ENCODE data around the gene SLC22A25.
"Not testable (repeated sequence)": the region's sequence is repeated elsewhere in the genome, so short reads cannot be mapped to it uniquely, and the experiment has no call there.

SLC22A25 gene

DNA sequence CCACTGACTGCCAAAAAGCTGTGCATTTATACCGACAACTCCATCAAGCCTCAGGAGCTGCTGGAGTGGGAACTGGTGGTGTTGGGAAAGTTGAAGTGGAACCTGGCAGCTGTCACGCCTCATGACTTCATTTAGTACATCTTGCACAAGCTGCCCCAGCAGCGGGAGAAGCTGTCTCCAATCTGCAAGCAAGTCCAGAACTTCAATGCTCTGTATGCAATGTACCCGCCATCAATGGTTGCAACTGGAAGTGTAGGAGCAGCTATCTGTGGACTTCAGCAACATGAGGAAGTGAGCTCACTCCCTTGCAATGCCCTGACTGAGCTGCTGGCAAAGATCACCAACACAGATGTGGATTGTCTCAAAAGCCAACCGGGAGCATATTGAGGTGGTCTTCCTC lies at the start of gene SLC22A25:
Gene SLC22A25 (minus strand): TSS at position 67 of the 400 bp plus-strand sequence. CDS start 13,947 bp downstream, outside the sequence.
- no peak for DNase-seq

DNA sequence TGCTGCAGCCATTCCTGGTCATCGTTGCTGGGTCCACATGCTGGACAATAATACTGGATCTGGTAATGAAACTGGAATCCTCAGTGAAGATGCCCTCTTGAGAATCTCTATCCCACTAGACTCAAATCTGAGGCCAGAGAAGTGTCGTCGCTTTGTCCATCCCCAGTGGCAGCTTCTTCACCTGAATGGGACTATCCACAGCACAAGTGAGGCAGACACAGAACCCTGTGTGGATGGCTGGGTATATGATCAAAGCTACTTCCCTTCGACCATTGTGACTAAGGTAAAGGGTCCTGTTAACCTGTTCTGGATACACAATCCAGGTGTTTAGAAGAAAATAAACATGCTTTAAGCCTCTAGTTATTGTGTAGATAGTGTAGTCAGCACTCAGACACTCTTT lies 46.9 kb upstream of the SLC22A25 start:
- DNase-seq, result no peak

DNA sequence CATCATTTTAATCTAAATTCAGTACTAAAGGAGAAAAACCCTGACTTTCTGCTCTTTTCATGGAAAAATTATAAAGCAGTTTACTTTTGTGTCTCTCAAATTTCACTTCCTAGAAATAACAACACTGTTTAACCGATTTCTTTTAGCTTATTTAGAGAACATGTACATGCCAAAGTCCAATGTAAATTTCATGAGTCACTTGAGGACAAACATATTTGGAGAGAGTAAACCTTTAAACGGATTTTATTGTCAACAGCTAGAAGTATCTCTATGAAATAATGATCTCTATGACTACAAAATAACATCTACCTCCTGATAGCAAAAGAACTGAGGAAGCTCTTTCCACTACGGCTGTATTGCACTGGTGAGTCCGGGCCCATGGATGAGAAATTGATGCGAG lies 46.3 kb upstream of the SLC22A25 start:
- no peak for DNase-seq

DNA sequence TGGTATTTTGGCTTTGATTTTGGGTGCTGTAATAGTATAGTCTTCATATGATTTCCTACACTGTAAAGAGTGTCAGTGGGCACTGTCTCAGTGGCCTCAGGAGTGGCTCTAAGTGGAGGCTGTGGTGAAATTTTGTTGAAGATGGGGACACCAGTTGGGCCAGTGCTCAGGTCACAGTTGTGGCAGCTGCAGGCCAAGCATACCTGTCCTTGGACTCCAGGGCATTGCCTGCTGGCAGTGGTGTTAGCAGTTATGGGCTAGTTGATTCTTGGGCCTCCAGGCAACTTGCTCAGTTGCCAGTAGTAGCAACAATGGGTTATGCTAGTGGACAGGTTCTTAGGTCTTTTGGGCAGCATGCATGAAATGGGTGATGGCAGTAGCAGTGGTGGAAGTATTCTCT lies 39.2 kb upstream of the SLC22A25 start:
- DNase-seq, result no peak

DNA sequence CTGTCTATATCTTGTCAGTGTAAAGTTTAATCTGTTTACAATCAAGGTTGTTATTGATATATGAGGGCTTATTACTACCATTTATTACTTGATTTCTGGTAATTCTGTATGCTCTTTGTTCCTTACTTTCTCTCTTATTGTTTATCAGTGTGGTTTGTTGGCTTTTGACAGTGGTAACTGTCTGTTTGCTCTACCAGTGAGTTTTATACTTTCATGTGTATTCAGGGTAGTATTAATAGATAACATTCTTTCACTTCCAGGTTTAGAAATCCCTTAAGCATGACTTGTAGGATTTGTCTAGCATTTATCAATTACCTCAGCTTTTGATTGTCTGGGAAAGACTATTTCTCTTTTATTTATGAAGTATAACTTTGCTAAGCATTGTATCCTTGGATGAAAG lies 37.5 kb upstream of the SLC22A25 start:
- DNase-seq, result no peak

DNA sequence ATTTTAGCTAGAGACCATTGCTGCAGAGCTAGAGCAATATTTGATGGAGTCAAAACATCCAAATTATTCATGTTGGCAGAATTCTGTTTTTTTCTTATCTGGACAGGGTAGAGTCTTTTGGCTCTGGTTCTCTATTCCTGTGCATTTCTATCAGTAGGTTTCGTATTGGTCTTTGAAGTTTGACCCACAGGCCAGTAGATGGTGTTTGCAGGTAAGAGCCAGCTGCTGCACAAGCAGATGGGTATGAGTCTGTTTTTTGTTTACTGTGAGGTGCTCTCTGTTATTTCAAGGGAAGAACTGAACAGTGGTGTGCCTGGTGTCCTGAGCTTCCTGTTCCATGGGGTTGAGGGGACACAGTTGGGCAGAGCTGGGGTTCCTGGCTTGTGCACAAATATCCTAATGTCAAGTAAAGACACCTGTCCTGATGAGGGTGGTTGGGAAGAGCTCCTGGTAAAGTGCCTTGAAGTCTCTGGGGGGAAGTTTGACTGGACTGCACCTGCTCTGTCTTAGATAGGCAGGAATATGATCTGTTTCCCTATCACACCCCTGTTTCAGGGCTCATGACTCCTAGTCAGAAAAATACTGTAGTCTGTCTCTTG lies 34.0 kb upstream of the SLC22A25 start:
- DNase-seq, result no peak

DNA sequence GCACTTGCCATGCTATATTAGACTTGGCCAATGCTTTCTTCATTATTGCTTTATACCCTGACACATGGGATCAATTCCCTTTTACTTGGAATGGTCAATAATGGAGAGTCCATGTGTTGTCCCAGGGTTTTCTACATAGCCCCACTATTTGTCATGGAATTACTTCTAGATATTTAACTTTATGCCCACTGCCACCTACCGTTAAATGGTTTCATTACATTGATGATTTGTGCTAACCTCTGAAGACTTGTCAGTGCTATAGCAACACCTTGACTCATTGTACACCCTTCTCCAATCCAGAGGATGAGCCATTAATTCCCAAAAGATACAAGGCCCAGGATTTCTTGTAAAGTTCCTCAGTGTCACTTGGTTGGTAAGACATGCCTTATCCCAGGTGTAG lies 31.4 kb upstream of the SLC22A25 start:
- no peak for DNase-seq

DNA sequence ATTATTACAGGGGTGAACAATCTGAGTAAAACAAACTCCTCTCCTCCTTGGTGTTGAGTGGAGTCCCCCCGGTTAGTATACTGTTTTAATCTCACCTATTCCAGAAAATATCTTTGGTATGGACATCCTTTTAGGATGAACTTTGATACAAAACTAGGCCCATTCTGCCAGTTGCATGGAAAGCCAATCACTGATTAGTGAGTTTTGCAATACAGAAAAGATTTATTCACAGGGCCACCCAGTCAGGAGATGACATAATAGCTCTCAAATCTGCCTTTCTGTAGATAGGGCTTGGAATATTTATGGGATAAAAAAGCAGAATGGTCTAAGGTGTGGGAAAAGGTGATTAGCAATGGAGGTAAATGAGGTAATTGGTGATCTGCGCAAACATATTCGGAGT lies 30.3 kb upstream of the SLC22A25 start:
- DNase-seq, result no peak

DNA sequence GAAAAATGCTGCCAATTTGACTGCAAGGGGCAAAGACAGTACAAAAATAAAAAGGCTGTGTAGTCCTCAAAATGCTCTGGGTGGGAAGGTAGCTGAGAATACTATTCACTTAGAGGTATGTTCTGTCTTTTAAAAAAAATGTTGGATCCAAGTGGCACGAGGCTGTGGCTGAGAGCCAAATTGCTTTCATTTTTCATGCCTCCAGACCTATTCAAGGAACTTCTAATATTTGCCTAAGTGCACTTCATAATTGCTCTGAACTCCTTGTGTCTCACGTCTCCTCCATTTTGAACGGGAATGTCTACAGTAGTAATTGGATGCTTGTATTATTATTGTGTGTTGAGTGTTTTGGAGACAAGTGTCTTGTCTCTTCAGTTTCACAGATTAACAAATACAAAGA lies 19.1 kb upstream of the SLC22A25 start:
- no peak for DNase-seq

DNA sequence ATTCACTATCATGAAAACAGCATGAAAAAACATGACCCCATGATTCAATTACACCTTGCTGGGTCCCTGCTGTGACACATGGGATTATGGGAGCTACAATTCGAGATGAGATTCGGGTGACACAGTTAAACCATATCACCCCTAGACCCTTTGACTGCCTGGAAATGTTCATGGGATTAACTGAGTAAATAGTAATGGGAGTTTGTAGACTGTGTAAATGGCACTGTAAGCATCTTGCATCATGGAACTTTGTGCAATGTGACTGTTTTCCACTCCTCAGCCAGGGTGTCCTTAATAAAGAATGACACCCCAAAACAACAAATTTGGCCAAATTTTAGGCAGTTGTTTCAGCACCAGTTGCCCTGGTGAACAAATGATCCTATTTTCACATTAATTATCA lies 7.9 kb upstream of the SLC22A25 start:
- DNase-seq, result no peak

DNA sequence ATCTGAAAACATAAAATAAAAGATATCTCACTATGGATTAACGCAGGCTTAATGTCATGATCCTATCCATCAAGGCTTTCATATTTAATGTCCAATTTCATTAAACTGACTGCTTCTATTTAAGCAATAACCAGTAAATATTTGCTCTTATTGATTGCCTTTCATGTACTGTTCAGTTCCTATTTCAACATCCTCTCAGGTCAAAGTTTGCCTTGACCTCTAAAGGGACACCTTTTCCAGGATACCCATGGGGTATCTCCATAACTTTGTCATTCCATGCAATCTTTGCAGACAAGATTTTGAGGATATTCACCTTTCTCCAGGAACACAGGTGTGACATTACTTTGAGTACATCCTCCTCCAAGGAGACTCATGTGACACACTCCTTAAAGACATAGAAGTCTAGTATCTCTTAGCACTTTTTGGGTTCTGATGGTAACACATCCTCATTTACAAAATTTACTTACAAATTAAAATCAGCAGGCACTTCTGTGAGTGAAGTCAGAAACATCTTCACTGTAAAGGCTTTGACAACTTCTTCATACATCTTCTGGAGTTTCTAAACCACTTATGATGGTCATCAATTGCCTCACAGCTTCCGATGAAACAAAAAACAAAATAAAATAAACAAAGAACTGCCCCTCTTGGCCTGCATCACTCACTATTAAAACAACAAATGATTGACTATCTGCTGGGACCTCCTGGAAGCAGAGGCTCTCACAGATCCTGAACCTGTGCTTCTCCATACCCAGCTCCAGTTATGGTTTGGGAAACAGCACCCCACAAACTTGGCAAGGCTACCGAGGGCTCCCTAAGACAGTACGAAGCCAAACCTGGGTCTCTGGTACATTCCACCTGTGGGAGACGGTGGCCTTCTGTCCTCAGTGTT lies 7.0 kb upstream of the SLC22A25 start:
- no peak for DNase-seq

DNA sequence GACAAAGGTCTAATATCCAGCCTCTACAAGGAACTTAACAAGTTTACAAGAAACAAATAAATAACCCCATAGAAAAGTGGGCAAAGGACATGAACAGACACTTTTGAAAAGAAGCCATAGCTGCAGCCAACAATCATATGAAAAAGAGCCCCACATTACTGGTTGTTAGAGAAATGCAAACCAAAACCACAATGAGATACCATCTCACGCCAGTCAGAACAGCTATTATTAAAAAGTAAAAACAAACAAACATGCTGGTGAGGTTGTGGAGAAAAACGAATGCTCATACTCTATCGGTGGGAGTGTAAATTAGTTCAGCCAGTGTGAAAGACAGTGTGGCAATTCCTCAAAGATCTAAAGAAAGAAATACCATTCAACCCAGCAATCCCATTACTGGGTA lies 5.6 kb upstream of the SLC22A25 start:
- DNase-seq, result no peak

DNA sequence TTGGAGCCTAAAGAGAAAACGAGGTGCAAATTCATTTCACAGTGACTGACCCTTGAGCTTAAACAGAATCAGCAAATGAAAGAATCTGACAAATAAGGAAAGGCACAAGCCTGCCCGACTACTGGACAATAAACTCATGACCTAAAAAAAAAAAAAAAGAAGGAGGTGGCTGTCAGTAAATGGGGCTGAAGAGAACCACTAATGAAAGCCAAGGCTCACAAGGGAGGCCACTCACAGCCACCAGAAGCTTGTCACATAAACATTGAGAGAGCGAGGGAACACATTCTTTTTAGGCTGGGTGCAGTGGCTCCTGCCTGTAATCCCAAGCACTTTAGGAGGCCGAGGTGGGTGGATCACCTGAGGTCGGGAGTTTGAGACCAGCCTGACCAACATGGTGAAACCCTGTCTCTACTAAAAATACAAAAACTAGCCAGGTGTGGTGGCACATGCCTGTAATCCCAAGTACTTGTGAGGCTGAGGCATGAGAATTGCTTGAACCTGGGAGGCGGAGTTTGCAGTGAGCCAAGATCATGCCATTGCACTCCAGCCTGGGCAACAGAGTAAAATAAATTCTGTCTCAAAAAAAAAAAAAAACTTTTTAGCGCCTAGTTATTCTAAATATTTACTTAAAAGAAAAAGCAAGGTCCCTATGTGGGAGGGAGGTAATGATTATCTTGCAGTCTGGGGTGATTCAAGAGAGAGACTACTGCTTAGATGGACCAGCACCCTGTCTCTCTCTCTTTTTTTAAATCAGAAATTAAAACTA lies 4.0 kb upstream of the SLC22A25 start:
- not testable (repeated sequence) for DNase-seq

DNA sequence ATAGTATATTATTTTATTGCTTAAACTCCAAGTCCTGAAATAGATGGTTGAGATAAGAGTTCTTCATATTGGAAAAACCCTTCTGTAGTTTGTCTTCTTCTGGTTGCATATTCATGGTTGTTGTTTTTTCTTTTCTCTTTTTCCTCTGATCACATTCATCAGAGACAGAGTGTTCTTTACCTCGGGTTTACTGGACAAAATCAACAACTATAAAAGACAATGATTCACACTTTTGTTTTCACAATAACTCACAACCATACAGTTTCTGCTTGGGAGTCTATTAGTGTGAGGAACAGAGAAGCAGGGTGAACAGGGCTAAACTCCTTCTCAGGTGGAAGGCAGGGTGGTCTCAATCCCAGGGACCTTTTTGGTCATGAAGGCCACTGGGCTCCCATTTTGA lies 2.6 kb upstream of the SLC22A25 start:
- no peak for DNase-seq

DNA sequence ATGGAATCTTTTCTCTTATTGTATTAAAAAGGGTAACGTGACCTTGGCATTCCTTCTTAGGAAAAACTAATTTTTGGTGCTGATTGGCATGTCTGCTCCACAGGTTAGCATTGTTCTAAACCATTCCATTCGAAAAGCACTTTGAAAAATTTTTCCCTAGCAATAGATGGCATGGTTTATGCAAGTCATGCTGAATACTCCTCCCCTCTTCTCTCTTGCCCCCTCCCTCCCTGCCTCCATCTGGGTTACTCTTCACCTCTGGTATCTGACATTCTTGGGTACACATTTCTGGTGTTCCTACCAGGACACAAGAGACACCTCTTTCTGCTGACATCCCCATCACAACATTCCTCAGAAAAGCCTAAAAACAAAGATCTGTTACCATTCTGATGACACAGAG lies 1.5 kb upstream of the SLC22A25 start:
- DNase-seq, result no peak

DNA sequence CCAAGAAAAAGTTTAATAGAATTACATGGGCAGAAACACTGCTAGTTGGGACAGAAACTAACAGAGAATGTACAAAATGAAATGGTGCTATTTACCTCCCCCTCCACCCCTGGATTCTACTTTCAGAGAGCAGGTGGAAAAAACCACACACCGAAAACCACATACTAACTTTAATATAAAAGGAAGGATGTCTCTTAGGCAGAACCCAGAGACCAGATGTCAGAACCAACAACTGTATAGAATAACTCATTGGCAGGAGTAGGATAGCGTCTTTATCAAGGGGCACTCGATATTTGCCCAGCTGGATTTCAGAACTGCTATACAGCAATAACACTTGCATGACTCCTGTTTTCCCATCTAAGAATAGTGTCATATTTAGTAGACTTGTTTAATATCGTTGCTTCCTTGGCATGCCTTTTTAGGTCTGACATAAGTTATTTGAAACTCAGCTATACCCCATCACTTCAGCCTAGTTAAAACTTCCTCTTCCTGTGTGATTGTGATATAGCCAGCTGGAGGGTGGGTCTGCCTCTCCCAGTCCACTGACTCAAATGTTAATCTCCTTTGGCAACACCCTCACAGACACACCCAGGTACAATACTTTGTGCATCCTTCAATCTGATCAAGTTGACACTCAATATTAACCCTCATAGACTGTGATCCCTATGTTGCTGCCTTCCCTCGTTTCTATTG lies 1.2 kb downstream of the SLC22A25 start:
- no peak for DNase-seq

DNA sequence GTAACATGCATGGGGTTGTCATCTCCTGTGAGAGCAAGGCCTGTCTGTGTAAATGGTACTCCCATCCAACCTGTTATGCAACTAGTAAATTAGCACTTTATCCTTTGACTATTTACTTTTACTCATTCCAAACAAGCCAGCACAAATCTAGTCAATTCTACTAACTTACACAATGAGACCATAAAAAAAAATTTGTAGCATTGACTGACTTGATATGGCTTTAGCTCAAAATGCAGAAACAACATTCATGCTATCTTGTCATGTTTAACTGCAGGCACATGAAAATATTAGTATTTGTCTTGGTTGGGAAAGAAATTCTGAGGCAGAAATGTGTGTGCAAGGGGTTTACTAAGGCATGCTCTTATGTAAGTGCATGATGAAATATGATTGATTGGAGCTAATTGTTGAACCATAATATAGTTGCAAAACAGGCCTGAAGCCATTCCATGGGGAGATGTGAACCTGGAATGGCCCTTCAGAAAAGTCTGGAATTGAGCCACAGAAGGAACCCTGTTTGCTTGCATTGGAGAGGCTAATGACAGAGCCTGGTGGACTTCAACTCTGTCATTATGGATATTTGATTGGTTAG lies 2.5 kb downstream of the SLC22A25 start:
- no peak for DNase-seq

DNA sequence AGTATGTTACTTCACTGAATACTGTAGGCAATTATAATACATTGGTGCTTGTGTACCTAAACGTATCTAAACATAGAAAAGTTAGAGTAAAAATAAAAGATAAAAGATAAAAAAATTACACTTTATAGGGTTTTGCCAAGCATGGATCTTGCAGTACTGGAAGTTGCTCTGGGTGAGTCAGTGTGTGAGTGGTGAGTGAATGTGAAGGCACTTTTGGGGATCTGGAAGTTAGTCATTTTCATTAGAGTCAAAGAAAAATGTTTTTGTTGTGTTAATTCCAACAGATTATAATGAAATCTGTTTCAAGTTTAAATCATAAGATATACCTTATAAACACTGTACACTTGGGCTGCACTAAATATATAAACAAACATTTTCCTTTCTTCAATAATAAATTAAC lies 3.3 kb downstream of the SLC22A25 start:
- no peak for DNase-seq

DNA sequence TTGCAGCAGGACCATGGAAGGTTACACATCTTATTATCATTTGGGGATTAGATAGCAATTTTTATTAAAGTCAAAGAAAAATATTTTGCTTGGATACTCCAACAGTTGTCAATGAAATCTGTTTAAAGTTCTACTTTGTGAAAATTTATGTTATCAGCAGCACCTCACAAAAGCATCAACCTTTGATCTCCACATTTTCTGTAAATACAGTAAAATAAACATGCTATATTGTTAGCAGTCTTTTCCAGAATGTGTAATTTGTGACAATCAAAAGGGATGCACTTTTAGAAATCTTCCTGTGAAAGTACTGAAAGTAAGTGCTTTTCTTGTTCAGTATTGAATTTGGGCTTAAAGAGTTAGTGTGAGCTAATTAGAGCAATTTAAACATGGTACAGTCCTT lies 4.1 kb downstream of the SLC22A25 start:
- DNase-seq, result no peak

DNA sequence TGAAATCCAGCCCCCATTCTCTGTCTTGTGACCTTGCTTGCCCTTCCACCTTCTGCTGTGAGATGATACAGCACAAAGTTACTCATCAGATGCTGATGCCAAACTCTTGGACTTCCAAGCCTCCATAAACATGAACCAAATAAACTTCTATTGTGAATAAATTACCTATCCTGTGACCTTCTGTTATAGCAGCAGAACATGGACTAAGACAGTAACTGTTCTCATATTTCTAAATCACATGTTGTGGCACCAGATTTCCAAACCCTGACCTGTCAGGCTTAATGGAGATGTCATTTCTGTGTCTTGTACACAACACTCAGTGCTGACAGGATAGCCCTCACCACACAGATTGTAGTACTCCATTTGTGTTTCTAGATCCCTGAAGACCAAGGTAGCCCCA lies 6.0 kb downstream of the SLC22A25 start:
- DNase-seq, result no peak

DNA sequence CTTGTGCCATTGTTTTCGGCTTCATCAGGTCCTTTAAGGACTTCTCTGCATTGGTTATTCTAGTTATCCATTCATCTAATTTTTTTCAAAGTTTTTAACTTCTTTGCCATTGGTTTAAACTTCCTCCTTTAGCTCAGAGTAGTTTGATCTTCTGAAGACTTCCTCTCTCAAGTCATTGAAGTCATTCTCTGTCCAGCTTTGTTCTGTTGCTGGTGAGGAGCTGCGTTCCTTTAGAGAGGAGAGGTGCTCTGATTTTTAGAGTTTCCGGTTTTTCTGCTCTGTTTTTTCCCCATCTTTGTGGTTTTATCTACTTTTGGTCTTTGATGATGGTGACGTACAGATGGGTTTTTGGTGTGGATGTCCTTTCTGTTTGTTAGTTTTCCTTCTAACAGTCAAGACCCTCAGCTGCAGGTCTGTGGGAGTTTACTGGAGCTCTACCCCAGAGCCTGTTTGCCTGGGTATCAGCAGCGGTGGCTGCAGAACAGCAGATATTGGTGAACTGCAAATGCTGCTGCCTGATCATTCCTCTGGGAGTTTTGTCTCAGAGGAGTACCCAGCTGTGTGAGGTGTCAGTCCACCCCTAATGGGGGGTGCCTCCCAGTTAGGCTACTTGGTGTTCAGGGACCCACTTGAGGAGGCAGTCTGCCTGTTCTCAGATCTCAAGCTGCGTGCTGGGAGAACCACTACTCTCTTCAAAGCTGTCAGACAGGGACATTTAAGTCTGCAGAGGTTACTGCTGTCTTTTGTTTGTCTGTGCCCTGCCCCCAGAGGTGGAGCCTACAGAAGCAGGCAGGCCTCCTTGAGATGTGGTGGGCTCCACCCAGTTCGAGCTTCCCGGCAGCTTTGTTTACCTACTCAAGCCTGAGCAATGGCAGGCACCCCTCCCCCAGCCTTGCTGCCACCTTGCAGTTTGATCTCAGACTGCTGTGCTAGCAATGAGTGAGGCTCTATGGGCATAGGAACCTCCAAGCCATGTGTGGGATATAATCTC lies 7.6 kb downstream of the SLC22A25 start:
- not testable (repeated sequence) for DNase-seq

DNA sequence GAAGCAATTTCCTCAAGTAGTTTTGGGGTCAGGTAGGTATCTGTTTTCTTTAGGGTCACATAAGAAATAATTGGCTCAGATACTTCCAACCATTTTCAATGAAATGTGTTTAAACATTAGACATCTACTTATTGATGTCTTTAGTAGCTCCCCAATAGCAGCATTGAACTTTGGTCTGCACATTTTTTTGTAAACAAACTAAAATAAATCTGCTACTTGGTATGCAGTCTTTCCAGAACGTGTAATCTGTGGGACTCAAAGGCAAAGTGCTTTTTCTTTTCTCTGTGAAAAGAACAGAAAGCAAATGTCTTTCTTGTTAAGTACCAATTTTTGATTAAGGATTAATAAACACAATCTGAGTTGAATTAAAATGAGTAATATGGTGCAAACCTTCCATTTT lies 13.6 kb downstream of the SLC22A25 start:
- no peak for DNase-seq
